ENCODE results near the gene LILRB5.

- no peak for TF ChIP-seq CTCF (conservative IDR thresholded peaks at IDR 0.05)
- no peak for TF ChIP-seq ZFX (IDR thresholded peaks at IDR 0.05)
Measured at GRCh38 chr19:54271106-54271505, 14.0 kb upstream of the LILRB5 start.

All from C4-2B (cell line).